ENCODE measurements around the gene CKS1B. TPM values are rescaled to one million over a fixed set of nuclear protein-coding genes. Genes with fewer than 3 reads are reported as not detected.

The CKS1B gene
- total and polyA plus RNA-seq, 9 of the 15 experiments (the other 6 are each of a cell fraction or from before 2014, with no cell fraction given), result 215 to 1,103 (median 460) TPM

GRCh38 chr1:154956544-154956941, 17.9 kb upstream of the CKS1B start:
- FAIRE-seq (no peak), ATAC-seq (no peak; the same call in 2 of the 3 replicates), DNase-seq (ENCODE audit: extremely low read depth in 1 of 4, low spot score in 3 of 4) (no peak)
- CTCF ChIA-PET (ENCODE audit: low intra/inter-chr PET ratio), result interaction anchor here (1.0 to 2.4 kb wide), 3 partner anchors 39 to 61 kb away, joined by 3 to 11 read pairs (median 4); no protein-coding TSS in a partner anchor
- Histone ChIP-seq H3K27me3 (ENCODE audit: control insufficient read depth in 2 of 2, insufficient read depth in 2 of 2, low read length in 2 of 2) (no peaks in the 10 kb centered on the region), H2AFZ (ENCODE audit: low read depth, low read length) (peak overlapping the region; percentile 91), H3K4me2 (ENCODE audit: insufficient read depth, low read length) (peak overlapping the region; percentile 90), H3K9ac (ENCODE audit: insufficient read depth in 1 of 2, low read depth in 2 of 2, low read length in 2 of 2) (peak overlapping the region; percentile 62 to 85; a peak in 3 of 4 replicates), H3K9me1 (ENCODE audit: control insufficient read depth, insufficient read depth, low read length) (no peaks in the 10 kb centered on the region), H4K20me1 (replicated peaks; ENCODE audit: control insufficient read depth, insufficient read depth, low read length) (no peaks in the 10 kb centered on the region), H3K9me3 (replicated peaks; ENCODE audit: control insufficient read depth, insufficient read depth, low read depth, low read length) (no peaks in the 10 kb centered on the region), H3K4me1 (replicated peaks in 1 of 2; ENCODE audit: control insufficient read depth in 2 of 2, insufficient read depth in 2 of 2, low read length in 2 of 2) (peaks cover 31 to 46% of the 10 kb centered on the region in 2 experiments), H3K27ac (ENCODE audit: extremely low read depth, low read depth, low read length) (peak overlapping the region; percentile 63; the same call in 2 of the 3 replicates), H3K4me3 (peak overlapping the region; percentile 50), H3K79me2 (ENCODE audit: control insufficient read depth, insufficient read depth, low read length) (peaks cover 24% of the 10 kb centered on the region), H3K36me3 (ENCODE audit: control insufficient read depth, insufficient read depth, low read length) (peaks cover 22% of the 10 kb centered on the region; the same call in 2 of the 3 replicates)
- TF ChIP-seq ZNF586 (CRISPR knock-in tag; conservative IDR thresholded peaks at IDR 0.05) (no peak), MAX (CRISPR knock-in tag; IDR thresholded peaks at IDR 0.05) (0 out of 2 replicates have a peak, but pooled peaks have one; percentile 27), POLR2B (IDR thresholded peaks at IDR 0.05; ENCODE audit: low read depth, partially characterized antibody) (peak; percentile 1), JUNB (CRISPR knock-in tag; conservative IDR thresholded peaks at IDR 0.05) (no peak), ZNF263 (CRISPR knock-in tag; IDR thresholded peaks at IDR 0.05; ENCODE audit: borderline replicate concordance) (no peak), KDM5B (IDR thresholded peaks at IDR 0.05; ENCODE audit: insufficient replicate concordance, low read depth, low read length) (peak; percentile 37), FOXP1 (CRISPR knock-in tag; IDR thresholded peaks at IDR 0.05) (0 out of 2 replicates have a peak, but pooled peaks have one; percentile 49)
- in situ Hi-C loops (cut with MboI) (loop anchor here (5.0 kb wide), 1 partner anchor 106 kb away; the partner anchor contains the start of gene EFNA4), intact Hi-C loops (cut with micrococcal nuclease) (no loop called here)
- POLR2A ChIA-PET, result interaction anchor here (0.6 to 4.8 kb wide), 11 partner anchors 10 to 64 kb away, joined by 3 to 20 read pairs (median 4); partner anchors contain the start of genes CKS1B, FLAD1, LENEP and SHC1
- 20% methylated on average over 6 of the region's 6 CpGs for WGBS (ENCODE audit: insufficient coverage, low coverage, missing lambda C conversion rate)
- no TSS peak for BruUV-seq (replicated peaks)
